C4-2B (cell line): Measurements from ENCODE around the gene WWTR1.

Experiments used
- CTCF ChIP-seq: fragments of 450-650 bp; conservative IDR thresholded peaks from 2 replicates; pipeline ENCODE4 v1.5.1; 2017; ENCODE audit warnings: mild to moderate bottlenecking
- ZFX ChIP-seq: fragments of 450-650 bp; IDR thresholded peaks from 2 replicates; pipeline ENCODE4 v1.6.1; 2017

GRCh38 chr3:149611149-149611548 lies 46.7 kb downstream of the WWTR1 start:
- TF ChIP-seq CTCF (no peak), ZFX (no peak)
